OCI-LY3 (cell line): ENCODE measurements around the gene RAB20.

Experiments
- CTCF ChIP-seq: fragments of 200-600, 300-600 bp; sonication (generic); IDR thresholded peaks from 2 replicates; pipeline ENCODE4 v1.5.1; 2014; ENCODE audit warnings: antibody characterized with exemption, low read length, low read depth
- EZH2phosphoT487 ChIP-seq: fragments of 200-600 bp; shearing (Covaris generic); IDR thresholded peaks from 2 replicates; pipeline ENCODE4 v1.6.1; 2018; ENCODE audit warnings: antibody characterized with exemption, mixed run types, low read depth

GRCh38 chr13:110565296-110565695 is 3.8 kb upstream of the RAB20 start:
- peak; percentile 26 for TF ChIP-seq CTCF
- no peak for TF ChIP-seq EZH2phosphoT487
